GM21447 (cell line): ENCODE data around the gene NEURL1.
A peak's percentile ranks its signal among the peaks of the same experiment; 100 is the strongest.
"Not testable (repeated sequence)": the region's sequence is repeated elsewhere in the genome, so short reads cannot be mapped to it uniquely, and the experiment has no call there.

Experiments
- ATAC-seq: cut with Tn5 transposase; IDR thresholded peaks from one replicate; pipeline ENCODE4 v1.9.1; 2021; ENCODE audit not compliant: unreplicated experiment

NEURL1 gene

GRCh38 chr10:103463499-103463898 is 30.0 kb upstream of the NEURL1 start:
- no peak for ATAC-seq

DNA sequence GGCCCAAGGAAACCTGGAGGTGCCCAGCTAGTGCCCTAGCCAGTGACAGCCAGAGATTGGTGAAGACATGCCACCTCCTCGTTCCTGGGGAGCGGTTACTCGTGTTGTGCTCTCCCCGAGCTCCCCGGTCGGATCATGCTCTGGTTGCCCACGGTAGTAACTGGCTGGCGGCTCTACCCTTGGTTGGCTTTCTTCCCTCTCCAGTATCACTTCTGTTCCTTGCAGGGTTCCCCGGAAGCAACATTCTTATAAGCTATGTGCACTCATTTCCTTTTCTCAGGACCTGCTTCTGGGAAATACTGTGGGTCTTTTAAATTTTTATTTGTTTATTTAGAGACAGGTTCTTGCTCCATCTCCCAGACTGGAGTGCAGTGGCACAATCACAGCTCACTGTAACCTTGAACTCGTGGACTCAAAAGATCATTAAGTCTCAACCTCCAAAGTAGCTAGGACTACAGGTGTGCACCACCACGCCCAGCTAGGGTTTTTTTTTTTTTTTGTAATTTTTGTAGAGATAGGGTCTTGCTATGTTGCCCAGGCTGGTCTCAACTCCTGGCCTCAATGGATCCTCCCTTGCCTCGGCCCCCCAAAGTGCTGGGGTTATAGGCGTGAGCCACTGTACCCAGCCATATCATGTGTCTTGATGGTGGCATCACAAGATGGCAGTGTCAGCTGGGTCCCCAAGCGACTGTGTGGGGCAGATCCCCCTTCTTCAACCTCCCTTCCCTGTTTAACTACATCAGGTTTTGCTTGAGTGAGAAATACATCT is 27.9 kb upstream of the NEURL1 start:
- ATAC-seq, result no peak

GRCh38 chr10:103466734-103467133 is 26.8 kb upstream of the NEURL1 start:
- ATAC-seq, result no peak

DNA sequence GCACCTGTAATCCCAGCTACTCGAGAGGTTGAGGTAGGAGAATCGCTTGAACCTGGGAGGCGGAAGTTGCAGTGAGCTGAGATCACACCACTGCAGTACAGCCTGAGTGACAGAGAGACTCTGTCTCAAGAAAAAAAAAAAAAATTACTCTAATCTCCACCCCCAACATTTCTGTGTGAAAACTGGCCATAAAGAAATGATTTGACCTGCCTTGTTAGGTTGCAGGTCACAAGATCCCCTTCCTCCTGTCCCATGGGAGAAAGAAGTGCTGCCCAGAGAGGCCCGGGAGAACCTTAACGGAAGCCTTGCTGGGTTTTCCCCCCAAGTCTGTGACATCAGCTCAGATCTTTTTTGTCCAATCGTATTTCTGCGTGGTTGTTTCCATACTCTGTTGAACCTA is 26.1 kb upstream of the NEURL1 start:
- ATAC-seq, result peak; percentile 25

DNA sequence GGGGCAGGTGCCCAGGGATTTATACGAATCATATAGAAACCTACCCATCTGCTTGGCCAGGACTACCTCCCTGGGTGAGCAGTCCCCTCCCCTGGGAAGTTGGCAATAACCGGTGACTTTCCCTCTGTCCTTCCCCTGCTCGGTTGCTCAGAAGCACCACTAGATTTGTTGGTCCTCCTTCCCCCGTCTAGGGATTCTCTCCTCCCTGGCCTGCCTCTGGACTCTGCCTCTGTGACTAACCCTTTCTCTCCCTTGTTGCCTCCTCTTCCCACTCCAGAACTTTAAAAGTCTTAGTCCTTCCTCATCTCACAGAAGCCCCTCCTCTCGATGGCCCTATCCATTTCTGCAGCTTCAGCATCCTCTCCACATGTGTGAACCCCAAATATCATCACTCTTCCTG is 24.3 kb upstream of the NEURL1 start:
- no peak for ATAC-seq

- ATAC-seq, result peak; percentile 75
Observed at GRCh38 chr10:103470761-103471653, 22.5 kb upstream of the NEURL1 start.

- ATAC-seq, result peak; percentile 22
Observed at GRCh38 chr10:103472005-103472404, 21.5 kb upstream of the NEURL1 start.

DNA sequence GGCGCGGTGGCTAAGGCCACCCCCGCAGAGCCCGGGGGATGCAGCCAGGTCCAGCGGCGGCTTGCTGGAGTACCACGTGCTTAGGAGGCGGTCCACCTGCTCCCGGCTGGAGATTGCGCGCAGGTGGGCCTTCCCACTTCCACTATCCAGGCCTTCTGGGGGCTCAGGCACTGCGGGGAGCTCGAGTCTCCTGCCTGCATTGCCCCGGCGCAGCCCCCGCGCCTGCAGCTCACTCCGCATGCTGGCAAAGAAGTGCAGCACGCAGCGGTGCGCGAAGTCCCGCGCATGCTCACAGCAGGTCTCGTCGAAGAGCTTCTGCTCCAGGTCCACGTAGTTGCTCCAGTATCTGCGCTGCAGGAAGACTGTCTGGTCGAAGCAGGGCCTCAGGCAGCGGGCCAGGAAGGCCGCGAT is 20.2 kb upstream of the NEURL1 start:
- no peak for ATAC-seq

DNA sequence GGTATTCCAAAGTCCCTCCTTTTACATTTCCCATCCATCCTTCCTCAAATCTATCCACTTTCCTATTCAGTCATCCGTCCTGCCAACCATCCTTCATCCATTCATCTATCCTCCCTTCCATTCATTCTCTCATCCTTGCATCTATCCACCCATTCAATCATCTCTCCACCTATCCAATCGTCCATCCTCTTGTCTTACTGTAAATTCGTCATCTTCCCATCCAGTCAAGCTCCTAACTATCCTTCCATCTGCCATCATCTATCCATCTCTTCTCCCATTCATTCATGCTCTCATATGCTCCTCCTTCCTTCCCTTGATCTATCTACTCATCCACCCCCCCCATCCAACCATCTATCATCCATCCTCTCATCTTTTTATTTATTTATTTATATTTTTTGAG is 19.4 kb upstream of the NEURL1 start:
- ATAC-seq, result no peak

GRCh38 chr10:103475437-103475836 is 18.1 kb upstream of the NEURL1 start:
- ATAC-seq, result no peak

GRCh38 chr10:103476046-103476768 is 17.3 kb upstream of the NEURL1 start:
- peak; percentile 45 for ATAC-seq

DNA sequence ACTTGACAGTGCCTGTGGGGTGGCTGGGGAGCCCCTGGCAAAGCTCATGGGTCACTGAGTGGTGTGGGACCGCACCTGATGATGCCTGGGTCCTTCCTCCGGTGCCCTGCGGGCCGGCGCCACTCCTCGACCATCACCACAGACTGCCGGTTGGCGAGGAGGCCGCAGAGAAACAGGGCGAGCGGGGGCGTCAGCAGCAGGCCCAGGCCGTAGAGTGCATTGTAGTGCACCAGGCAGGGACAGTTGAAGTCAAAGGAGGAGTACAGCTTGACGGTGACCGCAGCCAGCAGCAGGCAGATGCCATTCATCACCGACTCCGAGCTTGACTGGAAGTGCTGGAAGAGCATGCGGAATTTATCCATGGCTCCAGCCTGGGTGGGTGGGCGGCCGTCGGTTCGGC is 14.8 kb upstream of the NEURL1 start:
- no peak for ATAC-seq

DNA sequence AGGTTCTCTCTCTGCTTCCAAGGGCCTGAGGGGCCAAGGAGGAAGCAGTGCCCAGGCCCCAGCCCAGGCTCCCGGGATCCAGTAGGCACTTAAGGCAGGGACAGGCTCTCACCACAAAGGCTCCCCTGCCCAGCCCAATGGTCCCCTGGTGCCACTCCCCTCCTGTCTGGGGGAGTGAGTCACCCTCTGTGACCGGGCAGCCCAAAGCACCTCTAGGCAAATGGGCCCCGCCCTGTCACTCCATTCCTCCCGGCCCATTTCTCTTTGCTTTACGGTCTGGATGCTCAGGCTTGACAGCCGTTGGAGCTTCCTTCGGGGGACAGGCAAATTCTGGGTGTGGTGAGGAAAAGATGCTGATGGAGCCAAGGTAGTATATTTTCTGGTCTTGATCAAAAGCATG is 14.4 kb upstream of the NEURL1 start, which contains the start of gene CALHM3:
Gene CALHM3 (minus strand): TSS at position 106 of the 400 bp plus-strand sequence. CDS start 208 bp downstream, outside the sequence.
- ATAC-seq, result no peak

GRCh38 chr10:103480521-103480920 is 13.0 kb upstream of the NEURL1 start:
- no peak for ATAC-seq

DNA sequence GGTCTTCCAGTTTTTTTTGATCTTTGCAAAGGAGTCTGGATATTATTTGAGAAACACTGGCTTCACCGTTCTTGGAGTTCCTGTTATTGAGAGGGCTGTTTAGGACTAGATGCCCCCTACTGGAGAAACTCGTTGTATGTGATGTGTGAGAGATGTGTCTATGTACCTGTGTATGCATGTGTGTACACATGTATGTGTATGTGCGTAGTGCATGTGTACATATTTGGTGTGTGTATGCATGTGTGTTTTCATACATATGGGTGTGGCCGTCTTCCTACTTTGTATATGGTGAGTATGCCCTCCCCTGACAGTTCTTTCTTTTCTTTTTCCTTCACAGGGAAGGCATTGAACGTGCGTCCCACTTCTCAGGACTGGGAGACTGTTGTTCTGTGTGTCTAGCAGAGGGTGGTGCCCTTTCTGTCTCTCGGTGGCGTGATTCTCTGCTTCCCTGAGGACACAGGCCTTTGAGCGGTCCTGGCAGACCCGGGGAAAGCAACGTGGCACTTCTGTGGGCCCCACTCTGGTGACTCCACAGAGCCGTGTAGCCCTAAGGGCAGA is 11.5 kb upstream of the NEURL1 start:
- peak; percentile 78 for ATAC-seq

GRCh38 chr10:103486635-103487409 is 6.7 kb upstream of the NEURL1 start:
- not testable (repeated sequence) for ATAC-seq

- ATAC-seq, result no peak
Observed at GRCh38 chr10:103487410-103487708, 6.1 kb upstream of the NEURL1 start.

DNA sequence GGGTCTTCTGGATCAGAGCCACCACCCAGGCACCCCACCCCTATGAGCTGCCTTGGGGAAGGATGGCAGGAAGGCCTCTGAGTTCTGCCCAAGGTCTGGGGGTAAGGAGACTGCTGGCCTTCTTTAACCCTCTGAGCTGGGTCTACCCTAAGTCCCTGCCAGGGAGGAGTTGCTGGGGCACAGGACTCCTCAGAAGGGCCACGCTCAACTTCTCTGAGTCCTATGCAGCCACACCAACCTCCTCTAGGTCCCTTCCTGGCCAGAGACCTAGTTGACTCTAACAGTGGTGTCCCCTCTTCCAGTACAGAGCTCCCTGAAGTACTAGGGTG is 2.6 kb upstream of the NEURL1 start:
- ATAC-seq, result peak; percentile 13

DNA sequence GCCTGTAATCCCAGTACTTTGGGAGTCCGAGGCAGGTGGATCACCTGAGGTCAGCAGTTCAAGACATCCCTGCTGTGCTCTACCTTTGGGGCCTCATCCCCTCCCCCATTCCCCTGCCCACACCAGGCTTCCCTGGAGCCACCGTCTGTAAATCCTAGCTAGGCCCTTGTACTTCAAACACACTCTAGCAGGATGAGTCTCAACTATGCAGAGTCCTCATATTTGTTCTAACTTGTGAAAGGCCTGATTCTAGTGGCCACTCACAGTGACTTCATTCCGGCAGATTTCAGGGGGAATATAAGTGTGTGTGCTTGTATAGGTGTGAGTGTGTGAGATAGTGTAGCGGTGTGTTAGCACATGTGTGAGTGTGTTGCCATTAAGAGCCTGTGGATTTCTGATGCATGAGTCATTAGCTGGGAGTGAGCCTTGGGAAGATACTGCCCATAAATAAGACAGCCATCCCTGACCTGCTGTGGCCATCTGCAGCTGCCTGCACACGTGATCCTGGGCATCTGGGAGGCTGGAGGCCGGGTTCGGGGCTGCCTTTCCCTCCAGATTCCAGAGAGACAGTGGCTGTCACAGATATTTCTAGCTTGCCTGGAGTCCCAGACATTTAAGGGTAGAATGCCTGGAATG is 1.7 kb upstream of the NEURL1 start:
- ATAC-seq, result no peak

- no peak for ATAC-seq
Observed at GRCh38 chr10:103492655-103493261, 747 bp upstream of the NEURL1 start.
